ENCODE results near the gene VGLL4. TPM values are rescaled to one million over a fixed set of nuclear protein-coding genes. Genes with fewer than 3 reads are reported as not detected.
"Not testable (repeated sequence)": the region's sequence is repeated elsewhere in the genome, so short reads cannot be mapped to it uniquely, and the experiment has no call there.

VGLL4 gene
- total and polyA plus RNA-seq, 2 donors (not counting 1 experiment from before 2014, with no cell fraction given) = 25.8 to 29.0 TPM

GRCh38 chr3:11514191-11514821 lies 129.4 kb downstream of the VGLL4 start:
- no peaks in the 10 kb centered on the region for H3K79me2 ChIP-seq (ENCODE audit: control insufficient read depth, insufficient read depth, low read length)
- peaks cover 0 to 6% (median 0%) of the 10 kb centered on the region in 3 donors for H3K9me3 ChIP-seq (ENCODE audit: control extremely low read depth in 1 of 3, control insufficient read depth in 2 of 3, insufficient read depth in 1 of 3, low read length in 2 of 3)
- peaks cover 2% of the 10 kb centered on the region in 2 experiments for H3K36me3 ChIP-seq (replicated peaks in 1 of 2; ENCODE audit: control extremely low read depth in 1 of 2, control insufficient read depth in 1 of 2, extremely low read depth in 1 of 2, insufficient read depth in 2 of 2, low read length in 1 of 2)
- H3K27me3 Mint-ChIP-seq = no peaks in the 10 kb centered on the region
- DNase-seq = no peak
- H3K27me3 ChIP-seq (replicated peaks in 1 of 4; ENCODE audit: control extremely low read depth in 1 of 4, control insufficient read depth in 3 of 4, insufficient read depth in 4 of 4, low read length in 3 of 4) = no peaks in the 10 kb centered on the region
- ATAC-seq (ENCODE audit: low read depth) = no peak
- no peak overlapping the region for H3K4me2 ChIP-seq (replicated peaks; ENCODE audit: low read depth, low read length, poor library complexity, severe bottlenecking)
- no peak overlapping the region for H3K4me3 Mint-ChIP-seq
- ChIA-PET POLR2A (no interaction called here), CTCF (no interaction called here)
- H3K4me1 ChIP-seq (ENCODE audit: control insufficient read depth in 2 of 2, insufficient read depth in 2 of 2, low read length in 2 of 2) = no peaks in the 10 kb centered on the region
- H3K9ac ChIP-seq (ENCODE audit: low read length) = no peak overlapping the region
- no peak for TF ChIP-seq EZH2 (IDR thresholded peaks at IDR 0.05; ENCODE audit: borderline replicate concordance, insufficient read depth, low read depth, low read length, poor library complexity, severe bottlenecking)
- no peak for TF ChIP-seq CTCF (IDR thresholded peaks at IDR 0.05)
- no peaks in the 10 kb centered on the region for H3K9me3 Mint-ChIP-seq (ENCODE audit: insufficient read depth)
- H3K27ac ChIP-seq (ENCODE audit: low read length in 2 of 2) = no peak overlapping the region
- H3K27ac Mint-ChIP-seq = no peak overlapping the region
- H3K4me1 Mint-ChIP-seq = no peaks in the 10 kb centered on the region
- WGBS (ENCODE audit: insufficient coverage) = 19% methylated on average over 4 of the region's 7 CpGs
- intact Hi-C loops (cut with micrococcal nuclease) = no loop called here
- no peaks in the 10 kb centered on the region for H4K20me1 ChIP-seq (ENCODE audit: control insufficient read depth, insufficient read depth, low read length, poor library complexity, severe bottlenecking)
- H3K4me3 ChIP-seq (ENCODE audit: control extremely low read depth in 1 of 5, extremely low read depth in 1 of 5, insufficient read depth in 1 of 5, low read depth in 2 of 5, low read length in 4 of 5) = no peak overlapping the region
- H2AFZ ChIP-seq (ENCODE audit: insufficient read depth, low read depth, low read length, poor library complexity, severe bottlenecking) = no peak overlapping the region

DNA sequence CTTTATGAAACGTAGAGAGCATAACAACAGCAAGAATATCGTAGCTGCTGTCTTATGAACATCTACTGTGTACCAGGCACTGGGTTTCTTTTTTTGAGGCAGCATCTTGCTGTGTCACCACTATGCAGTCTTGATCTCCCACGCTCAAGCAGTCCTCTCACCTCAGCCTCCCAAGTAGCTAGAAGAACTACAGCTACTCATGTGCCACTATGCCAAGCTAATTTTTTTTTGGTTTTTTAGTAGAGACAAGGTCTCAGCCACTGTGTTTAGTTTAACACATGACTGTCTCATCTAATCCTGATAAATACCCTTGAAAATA lies 129.9 kb downstream of the VGLL4 start:
- Mint-ChIP-seq H3K27me3 (no peaks in the 10 kb centered on the region), H3K4me3 (no peak overlapping the region), H3K27ac (no peak overlapping the region), H3K4me1 (no peaks in the 10 kb centered on the region), H3K9me3 (ENCODE audit: insufficient read depth) (no peaks in the 10 kb centered on the region)
- TF ChIP-seq CTCF (IDR thresholded peaks at IDR 0.05) (no peak), EZH2 (IDR thresholded peaks at IDR 0.05; ENCODE audit: borderline replicate concordance, insufficient read depth, low read depth, low read length, poor library complexity, severe bottlenecking) (no peak)
- 100% methylated on average over 2 of the region's 3 CpGs for WGBS (ENCODE audit: insufficient coverage)
- Histone ChIP-seq H3K27ac (ENCODE audit: low read length in 2 of 2) (no peak overlapping the region), H3K79me2 (ENCODE audit: control insufficient read depth, insufficient read depth, low read length) (no peaks in the 10 kb centered on the region), H2AFZ (ENCODE audit: insufficient read depth, low read depth, low read length, poor library complexity, severe bottlenecking) (no peak overlapping the region), H3K27me3 (replicated peaks in 1 of 4; ENCODE audit: control extremely low read depth in 1 of 4, control insufficient read depth in 3 of 4, insufficient read depth in 4 of 4, low read length in 3 of 4) (no peaks in the 10 kb centered on the region), H3K4me2 (replicated peaks; ENCODE audit: low read depth, low read length, poor library complexity, severe bottlenecking) (no peak overlapping the region), H3K9me3 (ENCODE audit: control extremely low read depth in 1 of 3, control insufficient read depth in 2 of 3, insufficient read depth in 1 of 3, low read length in 2 of 3) (peaks cover 0 to 6% (median 0%) of the 10 kb centered on the region in 3 donors), H3K36me3 (replicated peaks in 1 of 2; ENCODE audit: control extremely low read depth in 1 of 2, control insufficient read depth in 1 of 2, extremely low read depth in 1 of 2, insufficient read depth in 2 of 2, low read length in 1 of 2) (peaks cover 2% of the 10 kb centered on the region in 2 experiments), H3K9ac (ENCODE audit: low read length) (no peak overlapping the region), H3K4me1 (ENCODE audit: control insufficient read depth in 2 of 2, insufficient read depth in 2 of 2, low read length in 2 of 2) (no peaks in the 10 kb centered on the region), H4K20me1 (ENCODE audit: control insufficient read depth, insufficient read depth, low read length, poor library complexity, severe bottlenecking) (no peaks in the 10 kb centered on the region), H3K4me3 (ENCODE audit: control extremely low read depth in 1 of 5, extremely low read depth in 1 of 5, insufficient read depth in 1 of 5, low read depth in 2 of 5, low read length in 4 of 5) (no peak overlapping the region)
- ATAC-seq (ENCODE audit: low read depth) = no peak
- intact Hi-C loops (cut with micrococcal nuclease) = no loop called here
- ChIA-PET CTCF (no interaction called here), POLR2A (no interaction called here)
- no peak for DNase-seq

GRCh38 chr3:11513125-11513816 lies 130.4 kb downstream of the VGLL4 start:
- H3K9ac ChIP-seq (ENCODE audit: low read length); H3K4me3 Mint-ChIP-seq; H3K9me3 ChIP-seq (ENCODE audit: control extremely low read depth in 1 of 3, control insufficient read depth in 2 of 3, insufficient read depth in 1 of 3, low read length in 2 of 3); H3K4me2 ChIP-seq (replicated peaks; ENCODE audit: low read depth, low read length, poor library complexity, severe bottlenecking); DNase-seq; H4K20me1 ChIP-seq (ENCODE audit: control insufficient read depth, insufficient read depth, low read length, poor library complexity, severe bottlenecking); H3K27ac Mint-ChIP-seq; H3K4me1 Mint-ChIP-seq; H3K27ac ChIP-seq (ENCODE audit: low read length in 2 of 2); H3K27me3 ChIP-seq (replicated peaks in 1 of 4; ENCODE audit: control extremely low read depth in 1 of 4, control insufficient read depth in 3 of 4, insufficient read depth in 4 of 4, low read length in 3 of 4); H2AFZ ChIP-seq (ENCODE audit: insufficient read depth, low read depth, low read length, poor library complexity, severe bottlenecking); H3K79me2 ChIP-seq (ENCODE audit: control insufficient read depth, insufficient read depth, low read length); H3K36me3 ChIP-seq (replicated peaks in 1 of 2; ENCODE audit: control extremely low read depth in 1 of 2, control insufficient read depth in 1 of 2, extremely low read depth in 1 of 2, insufficient read depth in 2 of 2, low read length in 1 of 2); H3K9me3 Mint-ChIP-seq (ENCODE audit: insufficient read depth); H3K4me1 ChIP-seq (ENCODE audit: control insufficient read depth in 2 of 2, insufficient read depth in 2 of 2, low read length in 2 of 2); CTCF ChIA-PET; H3K27me3 Mint-ChIP-seq; POLR2A ChIA-PET; ATAC-seq (ENCODE audit: low read depth); H3K4me3 ChIP-seq (ENCODE audit: control extremely low read depth in 1 of 5, extremely low read depth in 1 of 5, insufficient read depth in 1 of 5, low read depth in 2 of 5, low read length in 4 of 5); intact Hi-C loops (cut with micrococcal nuclease): not testable (repeated sequence)
- 99% methylated on average over 24 of the region's 27 CpGs for WGBS (ENCODE audit: insufficient coverage)

Measured in B cell (primary cell).